T-helper 17 cell (primary cell): ENCODE measurements around the gene SOCS7. TPM values are rescaled to one million over a fixed set of nuclear protein-coding genes. Genes with fewer than 3 reads are reported as not detected.

ENCODE experiments used
- ATAC-seq: fragments of 150-1000 bp; cut with Tn5 transposase; 2 replicates; pipeline ENCODE4 v1.10.0; 2021; ENCODE audit warnings: mild to moderate bottlenecking, moderate library complexity
- DNase-seq, 3 donors: peaks; one replicate each; pipeline versions ENCODE4 v3.0.0 to v3.0.0-alpha.2; 2020 to 2021
- H3K9me3 ChIP-seq: one replicate; pipeline ENCODE4 v1.7.0; 2013; ENCODE audit warnings: low read length, mild to moderate bottlenecking; ENCODE audit not compliant: control insufficient read depth, poor library complexity, severe bottlenecking
- H3K27ac Mint-ChIP-seq: one replicate; pipeline ENCODE4 v1.8.0; 2022; ENCODE audit warnings: mild to moderate bottlenecking, moderate library complexity, mixed read lengths
- H3K27me3 Mint-ChIP-seq: one replicate; pipeline ENCODE4 v1.8.0; 2022; ENCODE audit warnings: mixed read lengths
- H3K36me3 Mint-ChIP-seq: one replicate; pipeline ENCODE4 v1.8.0; 2022; ENCODE audit warnings: low read depth, mixed read lengths
- H3K4me1 Mint-ChIP-seq: one replicate; pipeline ENCODE4 v1.8.0; 2022; ENCODE audit warnings: mild to moderate bottlenecking, mixed read lengths
- H3K4me3 Mint-ChIP-seq: one replicate; pipeline ENCODE4 v1.8.0; 2022; ENCODE audit warnings: mild to moderate bottlenecking, moderate library complexity, mixed read lengths
- total RNA-seq, 4 donors: library from RNA in 2 of 4; stranded (reverse) in 2 of 4; gene quantifications; one replicate each; pipeline ENCODE4 v1.2.3 and lab custom pipeline; 2022 to 2026

SOCS7 gene
- total RNA-seq, 2 donors from 2014 or later = 15.5 to 18.7 TPM

- DNase-seq (no peak), ATAC-seq (no peak)
- H3K27ac Mint-ChIP-seq = no peak overlapping the region
- H3K4me1 Mint-ChIP-seq = peaks cover 12% of the 10 kb centered on the region
- H3K27me3 Mint-ChIP-seq = no peaks in the 10 kb centered on the region
- H3K4me3 Mint-ChIP-seq = no peak overlapping the region
- no peaks in the 10 kb centered on the region for H3K36me3 Mint-ChIP-seq
- no peaks in the 10 kb centered on the region for H3K9me3 ChIP-seq
Observed at GRCh38 chr17:38361694-38362465, 10.2 kb downstream of the SOCS7 start.

- H3K4me3 Mint-ChIP-seq = no peak overlapping the region
- H3K27ac Mint-ChIP-seq = no peak overlapping the region
- H3K4me1 Mint-ChIP-seq = peaks cover 3% of the 10 kb centered on the region
- ATAC-seq (no peak), DNase-seq (no peak)
- H3K36me3 Mint-ChIP-seq = no peaks in the 10 kb centered on the region
- no peaks in the 10 kb centered on the region for H3K9me3 ChIP-seq
- H3K27me3 Mint-ChIP-seq = no peaks in the 10 kb centered on the region
Observed at GRCh38 chr17:38363016-38363415, 11.4 kb downstream of the SOCS7 start.

- ATAC-seq = no peak
- H3K27ac Mint-ChIP-seq = no peak overlapping the region
- H3K27me3 Mint-ChIP-seq = no peaks in the 10 kb centered on the region
- peaks cover 3% of the 10 kb centered on the region for H3K4me1 Mint-ChIP-seq
- no peak for DNase-seq
- no peak overlapping the region for H3K4me3 Mint-ChIP-seq
- H3K36me3 Mint-ChIP-seq = peaks cover 3% of the 10 kb centered on the region
- no peaks in the 10 kb centered on the region for H3K9me3 ChIP-seq
Observed at GRCh38 chr17:38364741-38365140, 13.1 kb downstream of the SOCS7 start.

GRCh38 chr17:38369124-38369886 is 17.7 kb downstream of the SOCS7 start:
- Mint-ChIP-seq H3K36me3 (peaks cover 6% of the 10 kb centered on the region), H3K4me1 (peaks cover 3% of the 10 kb centered on the region), H3K4me3 (no peak overlapping the region), H3K27me3 (no peaks in the 10 kb centered on the region), H3K27ac (no peak overlapping the region)
- no peak for DNase-seq
- H3K9me3 ChIP-seq = no peaks in the 10 kb centered on the region
- no peak for ATAC-seq

- ATAC-seq (no peak), DNase-seq (no peak)
- Mint-ChIP-seq H3K4me3 (no peak overlapping the region), H3K36me3 (no peaks in the 10 kb centered on the region), H3K4me1 (peaks cover 5% of the 10 kb centered on the region), H3K27ac (no peak overlapping the region), H3K27me3 (no peaks in the 10 kb centered on the region)
- H3K9me3 ChIP-seq = no peaks in the 10 kb centered on the region
Observed at GRCh38 chr17:38379448-38379847, 27.8 kb downstream of the SOCS7 start.

GRCh38 chr17:38395090-38395489 is 43.4 kb downstream of the SOCS7 start:
- ATAC-seq (no peak), DNase-seq (no peak)
- no peak overlapping the region for H3K4me3 Mint-ChIP-seq
- no peaks in the 10 kb centered on the region for H3K27me3 Mint-ChIP-seq
- H3K9me3 ChIP-seq = no peaks in the 10 kb centered on the region
- H3K27ac Mint-ChIP-seq = peak overlapping the region; percentile 37
- H3K4me1 Mint-ChIP-seq = peaks cover 7% of the 10 kb centered on the region
- H3K36me3 Mint-ChIP-seq = peaks cover 23% of the 10 kb centered on the region

GRCh38 chr17:38397227-38397626 is 45.6 kb downstream of the SOCS7 start:
- no peak overlapping the region for H3K4me3 Mint-ChIP-seq
- H3K36me3 Mint-ChIP-seq = peaks cover 22% of the 10 kb centered on the region
- H3K4me1 Mint-ChIP-seq = peaks cover 5% of the 10 kb centered on the region
- DNase-seq (no peak), ATAC-seq (no peak)
- no peaks in the 10 kb centered on the region for H3K27me3 Mint-ChIP-seq
- no peaks in the 10 kb centered on the region for H3K9me3 ChIP-seq
- no peak overlapping the region for H3K27ac Mint-ChIP-seq

GRCh38 chr17:38400286-38400685 is 48.6 kb downstream of the SOCS7 start:
- DNase-seq = no peak
- Mint-ChIP-seq H3K27ac (no peak overlapping the region), H3K27me3 (no peaks in the 10 kb centered on the region), H3K4me3 (no peak overlapping the region), H3K4me1 (peaks cover 7% of the 10 kb centered on the region), H3K36me3 (peaks cover 19% of the 10 kb centered on the region)
- H3K9me3 ChIP-seq = no peaks in the 10 kb centered on the region
- ATAC-seq = no peak

GRCh38 chr17:38401459-38401858 is 49.8 kb downstream of the SOCS7 start:
- no peak for ATAC-seq
- H3K27ac Mint-ChIP-seq = peak overlapping the region; percentile 29
- peaks cover 14% of the 10 kb centered on the region for H3K36me3 Mint-ChIP-seq

GRCh38 chr17:38402897-38403296 is 51.3 kb downstream of the SOCS7 start:
- Mint-ChIP-seq H3K4me1 (peaks cover 4% of the 10 kb centered on the region), H3K27me3 (no peaks in the 10 kb centered on the region), H3K27ac (no peak overlapping the region), H3K36me3 (peaks cover 5% of the 10 kb centered on the region), H3K4me3 (no peak overlapping the region)
- H3K9me3 ChIP-seq = no peaks in the 10 kb centered on the region
- ATAC-seq (no peak), DNase-seq (no peak)

More at GRCh38 chr17:38401459-38401858, 49.8 kb downstream of the SOCS7 start:
- H3K9me3 ChIP-seq = no peaks in the 10 kb centered on the region
- Mint-ChIP-seq H3K4me1 (peaks cover 7% of the 10 kb centered on the region), H3K4me3 (no peak overlapping the region), H3K27me3 (no peaks in the 10 kb centered on the region)
- DNase-seq = no peak

- Mint-ChIP-seq H3K36me3 (peaks cover 5% of the 10 kb centered on the region), H3K4me3 (no peak overlapping the region), H3K27ac (no peak overlapping the region), H3K4me1 (peaks cover 4% of the 10 kb centered on the region), H3K27me3 (no peaks in the 10 kb centered on the region)
- H3K9me3 ChIP-seq = no peaks in the 10 kb centered on the region
- no peak for DNase-seq
- ATAC-seq = no peak
Observed at GRCh38 chr17:38403491-38403890, 51.8 kb downstream of the SOCS7 start.

GRCh38 chr17:38404174-38404943 is 52.7 kb downstream of the SOCS7 start:
- no peaks in the 10 kb centered on the region for H3K27me3 Mint-ChIP-seq
- DNase-seq (no peak), ATAC-seq (no peak)
- no peaks in the 10 kb centered on the region for H3K9me3 ChIP-seq
- H3K4me1 Mint-ChIP-seq = peaks cover 2% of the 10 kb centered on the region
- peaks cover under 1% of the 10 kb centered on the region for H3K36me3 Mint-ChIP-seq
- no peak overlapping the region for H3K27ac Mint-ChIP-seq
- no peak overlapping the region for H3K4me3 Mint-ChIP-seq

- DNase-seq = no peak
- H3K9me3 ChIP-seq = no peaks in the 10 kb centered on the region
- Mint-ChIP-seq H3K27me3 (peaks cover 8% of the 10 kb centered on the region), H3K4me3 (no peak overlapping the region), H3K4me1 (peaks cover 4% of the 10 kb centered on the region), H3K27ac (no peak overlapping the region), H3K36me3 (peaks cover 4% of the 10 kb centered on the region)
- no peak for ATAC-seq
Observed at GRCh38 chr17:38405654-38406053, 54.0 kb downstream of the SOCS7 start.
